Femur (tissue), 1 donor: ENCODE data around the gene CTAGE6.
"Not testable (repeated sequence)": the region's sequence is repeated elsewhere in the genome, so short reads cannot be mapped to it uniquely, and the experiment has no call there.

Experiments used
- DNase-seq: peaks from one replicate; pipeline ENCODE4 v3.0.0-alpha.2; 2017

The CTAGE6 gene

DNA sequence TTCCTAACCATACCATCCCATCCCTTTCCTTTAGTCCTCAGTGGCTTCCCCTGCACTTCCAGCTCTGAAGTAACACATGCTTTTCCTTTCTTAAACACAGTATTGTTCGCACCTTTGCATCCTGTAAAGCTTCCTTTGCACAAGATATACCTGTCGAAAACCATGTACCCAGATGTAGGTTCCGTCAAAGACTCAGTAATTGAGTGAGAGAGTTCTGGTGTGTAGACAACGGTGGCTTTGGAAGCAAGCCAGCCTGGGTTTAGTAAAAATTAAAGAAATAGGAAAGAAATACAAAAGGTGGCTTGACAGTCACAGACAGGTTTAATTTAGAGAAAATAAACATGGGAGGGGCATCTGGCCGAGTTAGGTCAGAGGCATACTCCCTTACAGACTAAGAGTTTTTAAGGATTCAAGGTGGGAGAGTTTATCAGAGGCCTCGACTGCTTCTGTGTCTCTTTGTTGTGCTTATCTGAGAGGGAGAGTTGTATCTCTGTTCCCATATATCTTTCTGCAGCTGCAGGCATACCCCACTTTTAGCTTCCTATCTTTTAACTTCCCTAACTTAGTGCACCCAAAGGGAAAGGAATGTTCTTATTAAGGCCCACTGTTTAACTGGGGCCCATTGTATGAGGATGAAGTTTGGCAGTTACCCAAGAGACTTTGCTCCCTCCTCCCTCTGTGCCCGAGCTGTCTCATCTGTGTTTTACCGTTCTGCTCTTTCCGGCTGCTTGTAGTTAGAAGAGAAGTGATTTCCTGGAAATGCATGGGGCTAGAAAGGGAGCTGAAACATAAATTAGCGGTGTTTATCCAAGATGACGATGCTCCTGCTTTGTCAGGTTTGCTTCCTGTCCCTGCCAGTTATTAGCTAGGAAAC is 42.7 kb downstream of the CTAGE6 start:
- not testable (repeated sequence) for DNase-seq

DNA sequence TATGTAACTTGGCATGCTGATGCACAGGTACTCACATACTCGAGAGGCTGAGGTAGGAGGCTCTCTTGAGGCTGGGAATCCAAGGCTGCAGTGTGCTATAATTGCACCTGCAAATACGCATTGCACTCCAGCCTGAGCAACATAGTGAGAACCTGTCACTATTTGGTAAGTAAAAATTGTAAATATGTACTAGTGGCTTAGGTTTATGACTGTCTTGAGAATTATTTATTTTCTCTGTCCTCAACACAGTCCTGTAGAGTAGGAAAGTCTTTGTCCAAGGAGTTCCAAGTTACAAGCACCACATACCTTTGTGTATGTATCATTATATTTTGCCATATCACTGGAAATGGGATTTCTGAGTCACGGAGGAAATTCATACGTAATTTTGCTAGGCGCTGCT is 45.1 kb downstream of the CTAGE6 start:
- not testable (repeated sequence) for DNase-seq

DNA sequence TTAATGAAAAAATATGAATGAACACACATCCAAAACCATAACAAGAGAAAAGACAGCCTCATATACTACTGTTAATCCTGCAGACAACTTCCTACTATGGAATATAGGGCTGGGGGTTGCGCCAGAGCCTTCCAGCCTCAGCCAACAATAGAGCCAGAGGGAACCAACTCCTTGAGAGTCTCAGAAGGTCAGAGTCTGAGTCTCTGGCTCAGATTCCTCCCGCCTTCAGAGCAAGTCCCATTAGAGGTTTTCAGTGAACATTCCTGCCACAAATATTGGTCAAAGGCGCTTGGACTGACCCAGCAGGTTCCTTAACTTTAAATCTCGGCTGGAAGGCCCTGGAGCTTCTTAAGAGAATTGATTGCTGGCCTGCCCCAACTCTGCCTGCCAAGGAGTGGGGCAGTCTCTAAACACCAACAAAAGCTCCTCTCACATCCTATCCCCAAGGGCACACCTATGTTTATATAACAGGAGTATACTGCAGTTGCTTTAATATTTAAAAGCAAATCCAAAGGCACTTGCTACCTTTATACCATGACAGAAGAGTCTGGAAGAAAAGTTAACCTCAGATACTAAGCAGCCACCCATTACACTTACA is 45.7 kb downstream of the CTAGE6 start:
- DNase-seq, result not testable (repeated sequence)

DNA sequence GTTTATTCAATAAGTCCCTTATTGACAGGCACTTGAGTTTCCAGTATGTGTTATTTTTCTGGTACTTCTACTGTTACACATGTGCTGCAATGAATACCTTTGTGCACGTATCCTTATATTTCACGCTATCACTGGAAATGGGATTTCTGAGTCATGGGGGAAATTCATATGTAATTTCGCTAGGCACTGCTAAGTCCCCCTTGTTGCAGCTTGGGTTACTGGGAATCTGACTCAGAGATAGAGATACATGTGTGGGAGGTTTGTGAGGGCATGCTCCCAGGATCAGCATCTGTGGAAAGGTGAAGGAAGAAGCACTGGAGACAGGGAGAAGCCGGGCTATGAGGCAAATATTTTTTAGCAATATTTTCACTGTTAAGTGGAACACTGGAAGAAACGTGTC is 47.6 kb downstream of the CTAGE6 start:
- DNase-seq, result not testable (repeated sequence)
